ENCODE data around the gene ENTPD3.

The ENTPD3 gene

GRCh38 chr3:40358454-40358853, 28.5 kb upstream of the ENTPD3 start:
- no peak for TF ChIP-seq CTCF (IDR thresholded peaks at IDR 0.05)
- DNase-seq (ENCODE audit: low spot score) = no peak
- Histone ChIP-seq H3K27ac (no peak overlapping the region), H3K4me3 (no peak overlapping the region)

GRCh38 chr3:40363674-40364073, 23.3 kb upstream of the ENTPD3 start:
- no peak for TF ChIP-seq CTCF (IDR thresholded peaks at IDR 0.05)
- no peak for DNase-seq (ENCODE audit: low spot score)
- no peak overlapping the region for H3K27ac ChIP-seq

GRCh38 chr3:40366203-40367162, 20.5 kb upstream of the ENTPD3 start:
- no peak for DNase-seq (ENCODE audit: low spot score)
- Histone ChIP-seq H3K4me3 (no peak overlapping the region), H3K27ac (no peak overlapping the region)
- TF ChIP-seq CTCF (IDR thresholded peaks at IDR 0.05) = no peak

More at GRCh38 chr3:40363674-40364073, 23.3 kb upstream of the ENTPD3 start:
- no peak overlapping the region for H3K4me3 ChIP-seq

GRCh38 chr3:40369716-40370115, 17.3 kb upstream of the ENTPD3 start:
- no peak for TF ChIP-seq CTCF (IDR thresholded peaks at IDR 0.05)
- Histone ChIP-seq H3K27ac (no peak overlapping the region), H3K4me3 (no peak overlapping the region)
- no peak for DNase-seq (ENCODE audit: low spot score)

- DNase-seq (ENCODE audit: low spot score) = no peak
- no peak for TF ChIP-seq CTCF (IDR thresholded peaks at IDR 0.05)
- no peak overlapping the region for H3K27ac ChIP-seq
Measured at GRCh38 chr3:40377822-40378221, 9.2 kb upstream of the ENTPD3 start.

GRCh38 chr3:40379674-40380306, 7.2 kb upstream of the ENTPD3 start:
- Histone ChIP-seq H3K4me3 (no peak overlapping the region), H3K27ac (no peak overlapping the region)
- no peak for DNase-seq (ENCODE audit: low spot score)
- no peak for TF ChIP-seq CTCF (IDR thresholded peaks at IDR 0.05)

More at GRCh38 chr3:40377822-40378221, 9.2 kb upstream of the ENTPD3 start:
- no peak overlapping the region for H3K4me3 ChIP-seq

Data from coronary artery (tissue), 2 donors.